HepG2 (cell line): ENCODE measurements around the gene PPP3R1. TPM values are rescaled to one million over a fixed set of nuclear protein-coding genes. Genes with fewer than 3 reads are reported as not detected.

Experiments
- ATAC-seq: fragments of 200-7000 bp; cut with Tn5 transposase; 3 replicates; pipeline ENCODE4 v1.9.1; 2020; ENCODE audit warnings: mild to moderate bottlenecking, moderate library complexity
- BruUV-seq: library from RNA; stranded (reverse); fragments of 400-500 nt; replicated peaks from 2 replicates; lab custom pipeline; 2021; lab: Mats Ljungman, UMichigan
- CTCF ChIA-PET: fragments of 300-600 bp; formaldehyde crosslinking; extraction: SDS; loops from one replicate; lab custom pipeline; 2021; ENCODE audit warnings: low total read pairs, inconsistent platforms, low intra/inter-chr PET ratio; lab: Yijun Ruan, JAX
- POLR2A ChIA-PET: fragments of 350-600 bp; sonication (Branson Sonifier 250); formaldehyde crosslinking; loops from one replicate; lab custom pipeline; 2020; ENCODE audit warnings: antibody characterized with exemption, inconsistent platforms; lab: Yijun Ruan, JAX
- DNase-seq: peaks from one replicate; pipeline ENCODE4 v3.0.0-alpha.2; 2015; ENCODE audit warnings: low spot score
- FAIRE-seq: peaks from 3 replicates; lab custom pipeline; 2011; peaks lifted over from hg19 to GRCh38; lab: Jason Lieb, UNC
- H2AFZ ChIP-seq: one replicate; pipeline ENCODE4 v1.6.1; 2011; ENCODE audit warnings: low read length, inconsistent platforms
- H3K27ac ChIP-seq: fragments of 300-600 bp; 3 replicates; pipeline ENCODE4 v1.8.0; 2011; ENCODE audit warnings: mixed run types, mild to moderate bottlenecking, mixed read lengths, low read length, inconsistent platforms; ENCODE audit not compliant: insufficient read depth; ENCODE audit errors: extremely low read length
- H3K27me3 ChIP-seq, 2 experiments: fragments of 200-600 bp in 1 of 2; 2 replicates in 1 of 2; 3 replicates in 1 of 2; pipeline versions ENCODE4 v1.6.0 to v1.8.0; 2011; ENCODE audit warnings: low read length in 2 of 2, mild to moderate bottlenecking in 2 of 2, moderate library complexity in 2 of 2, inconsistent platforms in 1 of 2; ENCODE audit not compliant: insufficient read depth in 2 of 2, control insufficient read depth in 1 of 2
- H3K36me3 ChIP-seq, 2 experiments: fragments of 200-600 bp in 1 of 2; replicated peaks in 1 of 2; 2 replicates in 1 of 2; 3 replicates in 1 of 2; pipeline versions ENCODE4 v1.5.1 to v1.8.0; 2011; ENCODE audit warnings: low read length in 2 of 2, inconsistent platforms in 1 of 2; ENCODE audit not compliant: insufficient read depth in 2 of 2, control insufficient read depth in 1 of 2
- H3K4me1 ChIP-seq: 2 replicates; pipeline ENCODE4 v1.5.1; 2012; ENCODE audit warnings: low read length, inconsistent platforms; ENCODE audit not compliant: insufficient read depth
- H3K4me2 ChIP-seq: 2 replicates; pipeline ENCODE4 v1.6.0; 2011; ENCODE audit warnings: low read depth, low read length, inconsistent platforms
- H3K4me3 ChIP-seq, 3 experiments: fragments of 200-600 bp in 1 of 3; sonication (generic), shearing (Covaris generic) in 1 of 3; replicated peaks in 1 of 3; 2 replicates each; pipeline ENCODE4 v1.5.1; 2011 to 2016; ENCODE audit warnings: low read length in 3 of 3, inconsistent platforms in 2 of 3, low read depth in 2 of 3, mild to moderate bottlenecking in 2 of 3, control low read depth in 1 of 3, mixed read lengths in 1 of 3; ENCODE audit not compliant: insufficient read depth in 1 of 3
- H3K79me2 ChIP-seq: one replicate; pipeline ENCODE4 v1.6.1; 2011; ENCODE audit warnings: low read length, inconsistent platforms; ENCODE audit not compliant: insufficient read depth
- H3K9ac ChIP-seq: 2 replicates; pipeline ENCODE4 v1.6.0; 2011; ENCODE audit warnings: mild to moderate bottlenecking, low read depth, low read length, inconsistent platforms; ENCODE audit not compliant: insufficient read depth
- H3K9me3 ChIP-seq: 2 replicates; pipeline ENCODE4 v1.5.1; 2012; ENCODE audit warnings: mild to moderate bottlenecking, low read length
- H4K20me1 ChIP-seq: 2 replicates; pipeline ENCODE4 v1.6.0; 2011; ENCODE audit warnings: inconsistent platforms, mild to moderate bottlenecking, low read length, moderate library complexity; ENCODE audit not compliant: insufficient read depth
- CREB1 ChIP-seq, 2 experiments: fragments of 450-650 bp in 1 of 2; IDR thresholded peaks; 2 replicates each; pipeline ENCODE4 v1.6.1; 2016 to 2017; ENCODE audit warnings: control low read depth in 1 of 2, mild to moderate bottlenecking in 1 of 2, missing compliant biosample characterization in 1 of 2, missing genetic modification characterization in 1 of 2
- HOXA5 ChIP-seq: sonication (generic); formaldehyde crosslinking; IDR thresholded peaks from 2 replicates; pipeline ENCODE4 v1.4.0; 2020; ENCODE audit warnings: missing genetic modification reagents
- MAFK ChIP-seq, 2 experiments: IDR thresholded peaks in 1 of 2; conservative IDR thresholded peaks in 1 of 2; 2 replicates each; pipeline ENCODE4 v1.6.1; 2011; ENCODE audit warnings: improper control_type of control experiment in 2 of 2, low read length in 2 of 2
- WGBS: methylation state at CpG from one replicate; pipeline ENCODE4 v1.1.6; 2017; ENCODE audit warnings: low lambda C conversion rate; 5-methylcytosine and 5-hydroxymethylcytosine counted together
- in situ Hi-C: cut with HindIII; loops from 2 replicates; pipeline ENCODE4 v1.10.0; 2017; ENCODE audit warnings: low pct_unique_long_range_greater_than_20kb; ENCODE audit not compliant: extremely low pct_ligation_motif_present
- intact Hi-C: fragments of 100-400 bp; cut with micrococcal nuclease; formaldehyde crosslinking; loops from one replicate; pipeline ENCODE4 v1.10.0; 2022; ENCODE audit not compliant: unreplicated experiment
- polyA plus RNA-seq, 8 experiments: library from polyadenylated mRNA; depleted of rRNA in 3 of 8; stranded (reverse) in 7 of 8; unstranded in 1 of 8; fragments of >200 nt; fragmentation: Illumina TruSeq in 4 of 8; extraction: Trizol in 4 of 8; gene quantifications; 2 replicates each; pipeline versions ENCODE4 v1.2.1 to v1.2.3, GENCODE V29; 2011 to 2016; ENCODE audit warnings: low read depth in 4 of 8, missing spikeins in 1 of 8, mixed read lengths in 1 of 8; ENCODE audit not compliant: insufficient read depth in 1 of 8
- total RNA-seq, 5 experiments: library from RNA; depleted of rRNA; stranded (reverse); fragments of >200 nt; fragmentation: Illumina TruSeq; extraction: Trizol; gene quantifications; 2 replicates each; pipeline ENCODE4 v1.2.3, GENCODE V29; 2016; ENCODE audit warnings: low read depth in 1 of 5
- TF ChIP-seq, protein P1 (sequence below): sonication (generic); formaldehyde crosslinking; IDR thresholded peaks from 2 replicates; pipeline ENCODE4 v1.4.0; 2020; ENCODE audit warnings: mild to moderate bottlenecking, missing genetic modification reagents

Gene PPP3R1
- total and polyA plus RNA-seq, 2 of the 13 experiments (the other 11 are each of a cell fraction or from before 2014, with no cell fraction given), result 11.6 to 25.7 TPM

DNA sequence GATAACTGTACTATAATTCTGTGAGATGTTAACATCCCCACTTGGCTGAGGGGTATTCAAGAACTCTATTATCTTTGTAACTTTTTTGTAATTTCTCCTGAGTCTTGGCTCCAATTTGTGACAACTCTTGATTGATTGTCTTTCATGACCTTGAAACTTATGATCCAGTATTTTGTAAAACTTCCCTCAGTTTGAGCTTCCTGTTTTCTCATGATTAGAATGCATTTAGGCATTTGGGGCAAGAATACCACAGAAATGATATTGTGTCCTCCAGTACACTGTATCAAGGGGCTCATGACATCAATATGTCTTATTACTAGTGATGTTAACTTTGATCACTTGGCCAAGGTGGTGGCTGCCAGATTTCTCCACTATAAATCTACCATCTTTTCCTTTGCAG lies 57.2 kb downstream of the PPP3R1 start:
- in situ Hi-C loops (no loop called here), intact Hi-C loops (loop anchor here (5.0 to 10.0 kb wide), 2 partner anchors 38 to 90 kb away; partner anchors contain the start of gene PNO1)
- peaks cover 31% of the 10 kb centered on the region for H3K4me1 ChIP-seq
- no peaks in the 10 kb centered on the region for H3K36me3 ChIP-seq
- H2AFZ ChIP-seq, result no peak overlapping the region
- peaks cover 81% of the 10 kb centered on the region for H3K79me2 ChIP-seq
- peaks cover 25% of the 10 kb centered on the region for H4K20me1 ChIP-seq
- BruUV-seq, result no TSS peak
- H3K9ac ChIP-seq, result no peak overlapping the region
- H3K27me3 ChIP-seq, result no peaks in the 10 kb centered on the region
- POLR2A ChIA-PET, result no interaction called here
- H3K27ac ChIP-seq, result no peak overlapping the region
- H3K4me2 ChIP-seq, result no peak overlapping the region
- ATAC-seq (no peak), DNase-seq (no peak), FAIRE-seq (no peak)
- no peaks in the 10 kb centered on the region for H3K9me3 ChIP-seq
- TF ChIP-seq, protein P1, sequence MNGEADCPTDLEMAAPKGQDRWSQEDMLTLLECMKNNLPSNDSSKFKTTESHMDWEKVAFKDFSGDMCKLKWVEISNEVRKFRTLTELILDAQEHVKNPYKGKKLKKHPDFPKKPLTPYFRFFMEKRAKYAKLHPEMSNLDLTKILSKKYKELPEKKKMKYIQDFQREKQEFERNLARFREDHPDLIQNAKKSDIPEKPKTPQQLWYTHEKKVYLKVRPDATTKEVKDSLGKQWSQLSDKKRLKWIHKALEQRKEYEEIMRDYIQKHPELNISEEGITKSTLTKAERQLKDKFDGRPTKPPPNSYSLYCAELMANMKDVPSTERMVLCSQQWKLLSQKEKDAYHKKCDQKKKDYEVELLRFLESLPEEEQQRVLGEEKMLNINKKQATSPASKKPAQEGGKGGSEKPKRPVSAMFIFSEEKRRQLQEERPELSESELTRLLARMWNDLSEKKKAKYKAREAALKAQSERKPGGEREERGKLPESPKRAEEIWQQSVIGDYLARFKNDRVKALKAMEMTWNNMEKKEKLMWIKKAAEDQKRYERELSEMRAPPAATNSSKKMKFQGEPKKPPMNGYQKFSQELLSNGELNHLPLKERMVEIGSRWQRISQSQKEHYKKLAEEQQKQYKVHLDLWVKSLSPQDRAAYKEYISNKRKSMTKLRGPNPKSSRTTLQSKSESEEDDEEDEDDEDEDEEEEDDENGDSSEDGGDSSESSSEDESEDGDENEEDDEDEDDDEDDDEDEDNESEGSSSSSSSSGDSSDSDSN (CRISPR knock-in tag), result no peak
- TF ChIP-seq HOXA5 (CRISPR knock-in tag), result 0 out of 2 replicates have a peak, but pooled peaks have one; percentile 23
- CTCF ChIA-PET, result interaction anchor here (1.3 kb wide), 1 partner anchor 56 kb away, joined by 9 read pairs; no protein-coding TSS in a partner anchor
- H3K4me3 ChIP-seq, result no peak overlapping the region

DNA sequence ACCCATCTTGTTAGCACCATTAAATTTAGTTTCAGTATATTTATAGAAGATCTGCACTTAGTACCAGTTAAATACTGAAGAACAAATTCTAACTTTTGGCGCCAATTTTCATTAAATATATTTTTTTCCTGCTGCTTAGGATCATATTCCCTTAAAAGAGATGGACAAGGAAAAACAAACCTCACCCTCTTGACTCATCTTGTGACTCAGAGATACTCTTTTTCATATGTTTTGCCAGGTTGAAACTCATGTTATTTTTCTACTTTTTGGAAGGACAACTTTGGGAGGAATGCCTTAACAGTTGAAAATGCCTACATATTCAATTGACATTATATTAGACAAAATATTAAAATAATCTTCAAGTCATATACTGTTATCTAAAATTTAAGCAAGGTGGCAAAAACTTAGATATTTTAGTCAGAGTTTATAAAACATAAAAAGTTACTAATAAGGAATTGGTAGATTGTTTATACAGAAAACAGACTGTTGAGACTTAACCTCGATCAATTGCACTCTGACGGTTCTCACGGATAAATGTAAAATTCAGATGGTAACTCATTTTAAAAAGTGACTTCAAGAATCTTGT lies 58.5 kb downstream of the PPP3R1 start:
- H3K36me3 ChIP-seq, result no peaks in the 10 kb centered on the region
- no peak overlapping the region for H3K4me3 ChIP-seq
- TF ChIP-seq MAFK (conservative IDR thresholded peaks at IDR 0.05 in 1 of 2, IDR thresholded peaks at IDR 0.05 in 1 of 2; ENCODE audit: low read length in 2 of 2) (0 out of 4 replicates have a peak, but pooled peaks of 1 of the 2 experiments have one; percentile 6), CREB1 (IDR thresholded peaks at IDR 0.05) (no peak), CREB1 (CRISPR knock-in tag; IDR thresholded peaks at IDR 0.05) (no peak)
- FAIRE-seq (no peak), ATAC-seq (no peak), DNase-seq (no peak)
- intact Hi-C loops (loop anchor here (10.0 kb wide), 1 partner anchor 91 kb away; no protein-coding TSS in a partner anchor), in situ Hi-C loops (no loop called here)
- no TSS peak for BruUV-seq
- peaks cover 77% of the 10 kb centered on the region for H3K79me2 ChIP-seq
- no peak overlapping the region for H3K4me2 ChIP-seq
- WGBS, result 95% methylated on average over 4 of the region's 4 CpGs
- peaks cover 25% of the 10 kb centered on the region for H4K20me1 ChIP-seq
- CTCF ChIA-PET, result no interaction called here
- H3K27ac ChIP-seq, result no peak overlapping the region
- H3K9ac ChIP-seq, result no peak overlapping the region
- H2AFZ ChIP-seq, result no peak overlapping the region
- POLR2A ChIA-PET, result no interaction called here
- H3K4me1 ChIP-seq, result peaks cover 31% of the 10 kb centered on the region
- H3K9me3 ChIP-seq, result no peaks in the 10 kb centered on the region
- H3K27me3 ChIP-seq, result no peaks in the 10 kb centered on the region
